Activated CD4-positive, alpha-beta T cell treated with anti-CD3 and anti-CD28 coated beads, Interleukin-10, Interleukin-2, amounts not matched to agents 100 ng/mL and 50 ng/mL, durations not matched to agents 16 hours and 8 hours (primary cell): ENCODE data around the gene RHBDL1.

Source experiments
- DNase-seq: peaks from one replicate; pipeline ENCODE4 v3.0.0-alpha.2; 2020

The RHBDL1 gene

DNA sequence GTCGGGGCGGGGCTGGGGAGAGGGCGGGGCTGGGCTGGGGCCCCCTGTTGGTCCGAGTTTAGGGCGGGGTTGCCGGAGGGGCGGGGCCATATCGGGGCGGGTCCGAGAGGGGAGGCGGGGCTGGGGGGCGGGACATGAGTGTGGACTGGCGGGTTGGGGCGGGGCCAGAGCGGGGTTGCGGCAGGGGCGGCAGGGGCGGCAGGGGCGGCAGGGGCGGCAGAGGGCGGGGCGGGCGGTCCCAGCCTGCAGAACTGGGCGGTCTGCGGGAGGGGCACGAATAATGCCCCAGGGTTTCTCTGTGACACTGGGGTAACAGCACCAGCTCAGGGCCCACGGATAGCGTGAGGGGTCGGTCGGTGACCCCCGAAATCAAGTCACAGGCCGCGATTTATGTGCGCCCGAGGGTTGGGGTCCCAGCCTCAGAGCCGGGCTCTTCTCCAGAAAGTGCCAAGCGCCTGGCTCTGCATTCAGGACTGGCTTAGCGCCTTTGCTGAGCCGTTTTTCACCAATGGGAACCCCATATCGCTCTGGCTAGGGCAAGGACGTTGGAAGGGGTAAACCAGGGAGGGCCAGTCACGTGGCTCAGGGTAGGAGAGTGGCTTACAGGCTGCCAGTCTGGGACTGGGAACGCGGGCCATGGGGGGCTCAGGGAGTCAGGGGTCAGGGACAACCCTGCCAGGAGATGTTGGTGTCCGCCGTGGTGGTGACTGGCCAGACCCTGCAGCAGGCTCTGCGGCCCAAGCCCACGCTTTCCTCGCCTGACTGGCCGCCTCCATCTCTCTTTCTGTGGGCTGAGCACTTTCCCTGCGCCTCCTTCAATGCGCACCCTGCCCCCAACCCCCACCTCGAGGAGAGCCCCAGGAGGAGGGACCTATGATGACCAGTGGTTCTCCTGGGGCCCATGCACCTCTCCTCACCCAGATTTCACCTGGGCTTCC, 38.1 kb upstream of the RHBDL1 start:
- DNase-seq = peak; percentile 94

- no peak for DNase-seq
Observed at GRCh38 chr16:638034-638543, 37.4 kb upstream of the RHBDL1 start.

GRCh38 chr16:638836-639235, 36.6 kb upstream of the RHBDL1 start:
- no peak for DNase-seq

DNA sequence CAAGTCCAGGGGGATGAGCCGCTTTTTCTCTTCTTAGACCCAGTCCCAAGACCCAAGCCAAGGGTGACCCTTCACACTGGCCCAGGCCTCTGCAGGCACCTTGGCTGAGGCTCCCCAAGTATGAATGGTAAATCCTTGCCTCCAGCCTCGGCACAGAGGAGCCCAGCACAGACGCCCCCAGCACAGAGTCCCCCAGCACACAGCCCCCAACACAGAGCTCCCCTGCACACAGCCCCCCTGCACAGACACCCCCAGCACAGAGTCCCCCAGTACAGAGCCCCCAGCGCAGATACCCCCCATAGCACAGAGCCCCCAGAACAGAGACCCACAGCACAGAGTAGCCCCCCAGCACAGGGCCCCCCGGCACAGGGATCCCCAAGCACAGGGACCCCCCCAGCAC, 34.9 kb upstream of the RHBDL1 start:
- no peak for DNase-seq

DNA sequence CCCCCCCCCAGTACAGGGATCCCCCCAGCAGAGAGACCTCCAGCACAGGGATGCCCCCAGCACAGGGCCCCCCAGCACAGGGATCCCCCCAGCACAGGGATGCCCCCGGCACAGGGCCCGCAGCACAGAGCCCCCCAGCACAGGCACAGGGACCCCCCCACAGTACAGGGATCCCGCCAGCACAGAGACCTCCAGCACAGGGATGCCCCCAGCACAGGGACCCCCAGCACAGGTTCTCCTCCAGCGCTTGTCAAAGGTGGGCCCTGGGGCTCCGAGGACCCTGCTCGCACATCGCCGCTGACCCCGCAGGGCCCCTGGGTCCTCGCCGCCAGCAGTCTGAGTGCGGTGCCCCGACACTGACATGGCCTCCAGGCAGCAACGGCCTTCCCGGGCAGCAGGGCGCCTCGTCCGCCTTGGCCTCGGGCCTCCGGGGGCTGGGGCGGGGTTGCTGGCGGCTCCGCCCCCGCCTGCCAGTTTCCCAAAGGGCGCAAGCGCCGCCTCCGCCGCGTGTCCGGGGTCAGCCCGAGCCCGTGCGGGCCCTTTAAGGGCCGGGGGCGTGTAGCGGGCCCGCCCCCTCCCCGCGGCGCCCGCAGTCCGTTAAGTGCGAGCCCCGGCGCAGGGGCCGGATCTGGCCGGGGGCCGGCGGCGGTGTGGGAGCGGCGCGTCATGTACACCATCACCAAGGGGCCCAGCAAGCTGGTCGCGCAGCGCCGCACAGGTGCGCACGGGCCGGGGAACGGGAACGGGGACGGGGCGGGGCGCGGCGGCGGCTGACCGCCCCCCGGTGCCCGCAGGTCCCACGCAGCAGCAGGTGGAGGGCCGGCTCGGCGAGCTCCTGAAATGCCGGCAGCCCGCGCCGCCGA, 33.9 kb upstream of the RHBDL1 start, which contains the start of gene MCRIP2:
TSS of gene MCRIP2 (plus strand) at position 503 of the 863 bp plus-strand sequence. CDS start at position 667, 164 bp downstream.
- peak; percentile 90 for DNase-seq

GRCh38 chr16:642189-643049, 33.1 kb upstream of the RHBDL1 start:
- DNase-seq = peak; percentile 58

DNA sequence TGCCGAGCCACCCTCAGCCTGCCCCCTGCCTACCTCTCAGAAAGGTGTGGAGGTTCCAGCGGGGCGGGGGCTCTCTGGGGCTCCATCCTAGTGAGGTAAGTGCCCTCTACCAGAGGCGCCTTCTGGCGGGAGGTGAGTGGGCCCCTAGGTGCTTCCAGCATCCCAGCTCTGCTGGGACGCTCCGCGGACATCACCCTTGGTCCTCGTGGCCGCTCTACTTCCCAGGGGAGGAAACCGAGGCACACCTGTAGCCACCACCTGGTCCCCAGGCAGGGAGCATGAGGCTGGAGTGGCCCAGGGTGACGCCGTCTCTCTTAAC, 32.5 kb upstream of the RHBDL1 start:
- no peak for DNase-seq

DNA sequence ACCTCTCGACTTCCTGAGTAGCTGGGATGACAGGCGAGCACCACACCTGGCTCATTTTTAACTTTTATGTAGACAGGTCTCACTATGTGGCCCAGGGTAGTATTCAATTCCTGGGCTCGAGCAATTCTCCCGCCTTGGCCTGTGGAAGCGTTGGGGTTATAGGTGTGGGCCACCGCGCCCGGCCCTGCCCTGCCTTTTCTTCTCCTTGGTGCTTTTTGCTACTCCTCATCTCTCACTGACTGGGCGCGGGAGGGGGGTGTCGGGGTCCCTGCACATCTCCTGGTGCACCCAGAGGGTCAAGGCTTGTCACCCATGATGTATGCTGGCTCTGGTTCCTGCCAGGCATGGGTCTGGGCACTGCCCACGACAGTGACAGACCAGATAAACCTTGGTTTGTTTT, 30.9 kb upstream of the RHBDL1 start:
- DNase-seq = no peak

DNA sequence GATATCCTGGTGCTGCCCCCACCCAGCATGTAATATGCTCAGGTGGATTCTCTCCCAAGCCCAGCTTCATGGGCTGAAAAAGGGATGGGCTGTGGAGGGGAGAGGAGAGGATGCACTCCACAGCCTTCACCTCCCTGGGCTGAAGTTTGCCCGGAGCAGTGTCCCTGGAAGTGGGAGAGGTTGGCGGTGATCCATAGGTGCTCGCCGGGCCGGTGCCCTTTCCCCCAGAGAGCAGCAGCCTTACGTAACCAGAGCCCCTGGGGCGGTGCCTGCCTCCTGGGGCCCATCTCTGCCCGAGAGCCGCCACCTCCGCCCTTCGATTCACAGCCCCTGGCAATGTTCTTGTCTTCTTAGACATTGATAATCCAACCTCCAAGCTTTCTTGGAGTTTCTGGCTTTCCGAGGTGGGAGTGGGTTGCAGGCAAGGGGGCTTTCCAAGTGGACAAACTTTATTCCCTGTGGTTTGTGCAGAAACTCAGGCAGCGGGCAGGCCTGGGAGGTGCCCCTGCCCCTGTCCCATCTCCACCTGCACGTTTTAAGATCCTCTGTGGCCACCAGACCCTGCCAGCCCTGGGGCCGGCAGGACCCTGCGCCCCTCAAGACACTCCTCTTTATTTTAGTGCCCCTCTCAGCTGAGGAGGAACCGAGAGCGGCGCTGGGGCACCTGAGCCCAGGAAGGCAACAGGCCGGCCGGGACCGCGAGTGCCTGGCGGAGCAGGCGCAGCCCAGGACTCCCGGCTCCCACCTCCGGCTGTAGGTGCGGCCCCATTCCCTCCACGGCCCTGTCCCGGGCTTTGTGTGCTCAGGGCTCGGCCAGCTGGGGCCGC, 29.4 kb upstream of the RHBDL1 start:
- no peak for DNase-seq

GRCh38 chr16:646679-647172, 28.7 kb upstream of the RHBDL1 start:
- DNase-seq = no peak

DNA sequence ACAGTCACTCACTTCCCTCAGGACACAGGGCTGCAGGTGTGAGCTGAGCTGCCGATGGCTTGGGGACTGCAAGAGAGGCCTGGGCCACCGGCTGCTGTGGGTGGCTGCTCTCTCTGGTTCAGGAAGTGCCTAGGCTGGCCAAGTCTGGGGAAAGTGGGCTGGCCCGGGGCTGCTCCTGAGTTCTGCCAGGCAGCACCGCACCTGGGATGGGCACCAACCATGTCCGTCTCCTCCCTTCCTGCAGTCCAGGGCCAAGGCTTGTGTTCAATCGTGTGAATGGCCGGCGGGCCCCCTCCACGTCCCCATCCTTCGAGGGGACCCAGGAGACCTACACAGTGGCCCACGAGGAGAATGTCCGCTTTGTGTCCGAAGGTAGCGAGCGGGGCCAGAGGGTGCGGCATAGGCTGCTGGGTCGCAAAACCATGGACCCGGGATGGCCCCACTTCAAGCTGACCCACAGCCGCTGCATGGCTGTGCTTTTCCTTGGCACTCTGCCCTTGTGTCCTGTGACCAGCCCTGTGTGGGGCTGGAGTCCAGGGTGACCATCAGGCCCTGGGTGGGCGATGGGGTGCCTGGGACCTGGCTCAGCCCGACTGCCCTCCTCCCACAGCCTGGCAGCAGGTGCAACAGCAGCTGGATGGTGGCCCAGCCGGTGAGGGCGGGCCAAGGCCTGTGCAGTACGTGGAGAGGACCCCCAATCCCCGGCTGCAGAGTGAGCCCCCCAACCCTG, 28.1 kb upstream of the RHBDL1 start:
- no peak for DNase-seq

DNA sequence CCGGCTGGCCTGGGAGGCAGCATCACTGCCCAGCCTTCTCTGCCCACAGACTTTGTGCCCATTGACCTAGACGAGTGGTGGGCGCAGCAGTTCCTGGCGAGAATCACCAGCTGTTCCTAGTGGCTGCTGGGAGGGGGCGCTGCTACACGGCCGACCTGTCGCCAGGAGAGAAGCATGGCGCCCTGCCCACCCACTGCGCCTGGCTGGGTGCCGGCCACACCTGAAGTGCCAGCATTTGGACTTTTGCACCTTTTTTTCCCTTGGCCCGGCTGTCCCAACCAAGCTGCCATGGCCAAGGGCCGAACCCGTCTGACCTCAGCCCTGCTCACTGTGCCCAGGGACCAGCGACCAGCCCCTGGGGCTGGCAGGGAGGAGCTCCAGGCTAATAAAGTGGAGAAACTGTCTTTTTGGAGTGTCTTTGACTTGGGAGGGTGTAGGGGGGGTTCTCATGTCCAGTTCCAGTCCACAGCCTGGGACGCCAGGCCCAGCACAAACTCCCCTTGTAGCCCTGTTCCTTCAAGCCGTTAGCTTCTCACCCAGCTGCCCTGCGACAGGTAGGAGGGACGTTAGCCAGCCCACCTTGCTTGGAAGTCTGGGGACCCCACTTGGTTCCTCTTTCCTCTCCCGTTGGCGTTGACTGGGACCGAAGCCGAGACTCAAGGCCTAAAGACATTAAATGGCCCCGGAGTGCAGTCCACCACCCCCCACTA, 27.2 kb upstream of the RHBDL1 start:
- DNase-seq = peak; percentile 74

GRCh38 chr16:648781-649589, 26.5 kb upstream of the RHBDL1 start, which contains the start of gene WDR90:
TSS of gene WDR90 (plus strand) at chr16:649365. CDS start at chr16:649417, 52 bp downstream.
- peak; percentile 97 for DNase-seq

GRCh38 chr16:649631-650030, 25.8 kb upstream of the RHBDL1 start:
- DNase-seq = peak; percentile 26

DNA sequence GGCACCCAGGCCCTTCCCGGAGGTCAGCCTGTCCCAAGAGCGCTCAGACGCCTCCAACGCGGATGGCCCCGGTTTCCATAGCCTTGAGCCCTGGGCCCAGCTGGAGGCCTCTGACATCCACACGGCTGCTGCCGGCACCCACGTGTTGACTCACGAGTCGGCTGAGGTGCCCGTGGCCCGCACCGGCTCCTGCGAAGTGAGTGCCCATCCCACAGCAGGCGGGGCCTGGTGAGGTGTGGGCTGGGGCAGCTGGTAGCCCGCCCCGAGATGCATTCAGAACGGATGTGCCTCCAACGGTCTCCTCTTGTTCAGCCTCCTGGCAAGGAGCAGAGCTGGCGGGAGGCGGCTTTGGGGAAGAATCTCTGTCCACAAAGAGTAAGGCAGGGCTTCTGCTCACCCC, 23.6 kb upstream of the RHBDL1 start:
- DNase-seq = no peak

- DNase-seq = no peak
Observed at GRCh38 chr16:652454-653305, 22.8 kb upstream of the RHBDL1 start.

- no peak for DNase-seq
Observed at GRCh38 chr16:654034-654433, 21.4 kb upstream of the RHBDL1 start.

DNA sequence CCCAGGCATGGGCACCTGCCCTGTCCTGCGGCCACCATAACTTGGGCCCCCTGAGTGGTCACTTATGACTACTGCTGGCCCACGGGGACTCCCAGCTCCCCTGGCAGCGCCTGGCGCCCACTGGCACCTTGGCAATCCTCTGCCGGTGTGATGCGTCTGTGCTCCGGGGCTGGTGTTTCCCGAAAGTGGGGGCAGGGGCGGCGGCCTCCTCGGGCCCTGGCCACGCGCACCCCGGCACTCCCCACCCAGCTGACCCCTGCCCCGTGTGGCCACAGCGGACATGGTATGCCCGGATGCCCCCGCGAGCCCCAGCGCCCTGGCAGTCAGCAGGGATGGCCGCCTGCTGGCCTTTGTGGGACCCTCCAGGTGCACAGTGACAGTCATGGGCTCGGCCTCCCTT, 18.0 kb upstream of the RHBDL1 start:
- no peak for DNase-seq
